GM12872 (cell line): ENCODE measurements around the gene FNDC4.

ENCODE experiments used
- CTCF ChIP-seq: IDR thresholded peaks from 3 replicates; pipeline ENCODE4 v1.5.1; 2011; ENCODE audit warnings: low read depth, mild to moderate bottlenecking, low read length, moderate library complexity; ENCODE audit not compliant: insufficient read depth

The FNDC4 gene

GRCh38 chr2:27498975-27499374 lies 4.0 kb upstream of the FNDC4 start:
- TF ChIP-seq CTCF = no peak

GRCh38 chr2:27497288-27497627 lies 2.3 kb upstream of the FNDC4 start:
- TF ChIP-seq CTCF = no peak

- TF ChIP-seq CTCF = no peak
Measured at GRCh38 chr2:27496357-27497287, 1.6 kb upstream of the FNDC4 start, which contains the start of gene GCKR. TSS of gene GCKR (plus strand) at chr2:27496839. CDS start at chr2:27496905, 66 bp downstream.

- no peak for TF ChIP-seq CTCF
Measured at GRCh38 chr2:27495840-27496356, 898 bp upstream of the FNDC4 start.

GRCh38 chr2:27494284-27494943 lies 586 bp downstream of the FNDC4 start:
- no peak for TF ChIP-seq CTCF

GRCh38 chr2:27493948-27494283 lies 1.1 kb downstream of the FNDC4 start:
- no peak for TF ChIP-seq CTCF

- no peak for TF ChIP-seq CTCF
Measured at GRCh38 chr2:27492557-27492956, 2.4 kb downstream of the FNDC4 start.
